IPS DF 6.9 (cell line): ENCODE measurements around the gene TST.

Experiments
- DNase-seq: peaks from one replicate; pipeline ENCODE4 v3.0.0-alpha.2; 2013; ENCODE audit warnings: low read depth, low spot score
- H3K27ac ChIP-seq: one replicate; pipeline ENCODE4 v1.5.1; 2013; ENCODE audit warnings: low read length, control low read depth
- H3K27me3 ChIP-seq: 2 replicates; pipeline ENCODE4 v1.6.1; 2013; ENCODE audit warnings: mild to moderate bottlenecking, low read length; ENCODE audit not compliant: control insufficient read depth, insufficient read depth
- H3K36me3 ChIP-seq: 2 replicates; pipeline ENCODE4 v1.6.1; 2013; ENCODE audit warnings: low read length; ENCODE audit not compliant: control insufficient read depth, insufficient read depth
- H3K4me1 ChIP-seq: 2 replicates; pipeline ENCODE4 v1.6.1; 2013; ENCODE audit warnings: low read length; ENCODE audit not compliant: control insufficient read depth, insufficient read depth
- H3K4me3 ChIP-seq: 2 replicates; pipeline ENCODE4 v1.5.1; 2013; ENCODE audit warnings: mild to moderate bottlenecking, low read length
- H3K9me3 ChIP-seq: 2 replicates; pipeline ENCODE4 v1.6.1; 2013; ENCODE audit warnings: low read length, inconsistent platforms; ENCODE audit not compliant: control insufficient read depth, insufficient read depth
- WGBS: extraction: QIAGEN DNeasy Blood & Tissue Kit; methylation state at CpG from one replicate; pipeline ENCODE4 v1.1.7; 2013; ENCODE audit warnings: mixed read lengths, missing lambda C conversion rate; ENCODE audit not compliant: insufficient read length, insufficient coverage; 5-methylcytosine and 5-hydroxymethylcytosine counted together

Gene TST

GRCh38 chr22:37053310-37054055 lies 34.2 kb upstream of the TST start:
- WGBS, result no CpG with 5 or more reads among the region's 16 CpGs
- Histone ChIP-seq H3K9me3 (no peaks in the 10 kb centered on the region), H3K27me3 (no peaks in the 10 kb centered on the region), H3K27ac (no peak overlapping the region), H3K36me3 (no peaks in the 10 kb centered on the region; the same call in 1 of the 2 replicates), H3K4me1 (0 out of 2 replicates have a peak, but pooled peaks cover 2% of the 10 kb centered on the region), H3K4me3 (no peak overlapping the region)
- DNase-seq, result no peak

DNA sequence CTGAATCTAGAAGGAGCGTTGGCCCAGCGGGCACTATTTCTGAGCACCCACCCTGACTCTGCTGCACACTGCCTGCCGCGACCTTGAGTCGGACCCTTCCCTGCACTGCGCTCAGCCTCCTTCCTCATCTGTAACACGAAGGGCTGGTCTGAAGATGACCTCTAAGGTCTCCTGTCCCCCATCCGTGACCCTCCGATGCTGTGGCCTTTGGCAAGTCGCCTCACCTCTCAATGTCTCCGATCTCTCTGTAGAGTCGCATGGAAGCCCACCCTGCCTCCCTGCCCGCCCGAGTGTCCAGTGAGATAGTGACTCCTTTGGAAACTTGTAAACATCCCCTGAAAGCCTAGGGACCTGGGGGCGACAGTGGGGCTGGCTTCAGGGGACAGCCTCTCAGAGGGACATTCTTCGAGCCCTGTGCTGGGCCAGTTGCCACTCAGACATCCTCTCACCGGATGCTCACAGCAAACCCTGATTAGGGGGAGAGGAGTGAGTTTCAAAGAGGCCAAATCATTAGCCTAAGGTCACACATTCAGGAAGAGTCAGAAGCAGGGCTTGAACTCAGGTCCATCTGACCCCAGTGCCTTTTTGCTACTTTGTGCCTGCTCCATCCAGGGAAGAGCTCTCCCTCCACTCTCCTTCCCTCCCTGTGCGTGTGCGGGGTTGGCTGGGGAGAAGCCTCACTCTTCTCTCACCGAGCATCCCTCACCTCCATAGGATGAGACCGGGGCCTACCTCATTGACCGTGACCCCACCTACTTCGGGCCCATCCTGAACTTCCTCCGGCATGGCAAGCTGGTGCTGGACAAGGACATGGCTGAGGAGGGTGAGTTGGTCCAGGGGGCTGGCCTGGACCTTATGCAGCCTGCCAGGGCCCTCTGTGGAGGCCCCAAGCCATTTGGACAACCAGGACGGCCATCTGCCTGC lies 33.4 kb upstream of the TST start:
- Histone ChIP-seq H3K4me3 (peak overlapping the region; percentile 82; the same call in 1 of the 2 replicates), H3K4me1 (0 out of 2 replicates have a peak, but pooled peaks cover 2% of the 10 kb centered on the region), H3K36me3 (no peaks in the 10 kb centered on the region; the same call in 1 of the 2 replicates), H3K27ac (no peak overlapping the region), H3K27me3 (no peaks in the 10 kb centered on the region), H3K9me3 (no peaks in the 10 kb centered on the region)
- WGBS, result no CpG with 5 or more reads among the region's 25 CpGs
- DNase-seq, result no peak

DNA sequence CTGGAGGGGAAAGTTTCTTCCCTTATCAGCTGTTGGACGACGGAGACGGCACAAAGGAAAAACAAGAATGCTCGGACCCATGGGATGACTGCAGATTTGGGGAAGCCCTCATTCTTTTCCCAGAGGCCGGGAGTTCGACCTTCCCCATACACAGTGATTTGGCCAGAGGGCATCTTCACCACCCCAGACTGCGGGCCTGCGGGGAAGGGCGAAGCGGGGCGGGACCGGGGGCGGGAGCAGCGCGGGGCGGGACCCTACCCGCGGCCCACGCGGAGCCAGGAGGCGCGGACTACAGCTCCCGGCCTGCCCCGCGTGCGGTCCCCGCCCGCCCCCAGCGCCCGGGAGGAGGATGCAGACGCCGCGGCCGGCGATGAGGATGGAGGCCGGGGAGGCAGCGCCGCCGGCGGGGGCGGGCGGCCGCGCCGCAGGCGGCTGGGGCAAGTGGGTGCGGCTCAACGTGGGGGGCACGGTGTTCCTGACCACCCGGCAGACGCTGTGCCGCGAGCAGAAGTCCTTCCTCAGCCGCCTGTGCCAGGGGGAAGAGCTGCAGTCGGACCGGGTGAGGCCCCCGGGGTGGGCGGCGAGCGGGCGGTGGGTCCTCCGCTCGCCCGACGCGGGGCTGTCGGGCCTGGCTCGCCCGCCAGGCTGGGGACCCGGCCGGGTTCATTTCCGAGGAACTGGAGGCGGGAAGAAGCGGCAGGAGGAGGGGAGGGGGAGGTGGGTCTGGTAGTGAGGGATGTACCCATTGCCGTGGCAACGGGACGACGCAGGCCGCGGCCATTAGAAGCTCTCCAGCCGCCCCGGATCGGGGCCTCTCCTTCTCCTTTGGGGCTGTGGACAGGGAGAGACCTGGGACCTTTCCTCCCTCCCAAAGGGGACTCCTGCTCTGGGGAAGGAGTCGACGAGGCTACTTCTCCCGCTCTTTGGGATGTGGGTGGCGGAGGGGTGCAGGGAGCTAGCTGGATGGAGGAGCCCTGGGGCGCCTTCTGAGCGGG lies 32.4 kb upstream of the TST start, which contains the start of gene KCTD17:
Gene KCTD17, plus strand, starts transcription at position 352 of the 995 bp plus-strand sequence. Its CDS starts 19 bp downstream, at position 371.
- no peak for DNase-seq
- Histone ChIP-seq H3K4me1 (0 out of 2 replicates have a peak, but pooled peaks cover 2% of the 10 kb centered on the region), H3K36me3 (no peaks in the 10 kb centered on the region), H3K27ac (no peak within 1 kb of the TSS), H3K4me3 (peak within 1 kb of the TSS; percentile 82), H3K27me3 (no peaks in the 10 kb centered on the region), H3K9me3 (no peaks in the 10 kb centered on the region)
- no CpG with 5 or more reads among the region's 89 CpGs for WGBS

DNA sequence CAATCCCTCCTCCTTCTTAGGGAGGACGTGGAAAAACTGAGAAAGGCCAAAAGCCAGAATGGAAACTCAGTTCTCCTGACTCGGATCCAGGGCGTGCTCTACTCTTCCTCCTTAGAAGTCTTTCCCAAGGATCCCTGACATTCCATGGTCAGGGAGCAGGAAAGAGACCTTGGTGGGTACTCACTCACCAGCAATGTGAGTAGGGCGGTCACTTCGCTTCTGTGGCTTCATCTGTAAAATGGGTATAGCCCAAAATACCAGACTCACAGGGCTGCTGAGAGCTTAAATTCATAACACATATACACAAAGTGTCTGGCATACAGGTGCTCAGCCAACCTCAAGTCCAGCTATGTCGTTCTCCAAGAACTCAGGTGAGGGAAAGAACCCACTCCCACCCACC lies 31.7 kb upstream of the TST start:
- Histone ChIP-seq H3K4me3 (no peak overlapping the region), H3K27ac (no peak overlapping the region), H3K36me3 (no peaks in the 10 kb centered on the region), H3K9me3 (no peaks in the 10 kb centered on the region), H3K4me1 (0 out of 2 replicates have a peak, but pooled peaks cover 3% of the 10 kb centered on the region), H3K27me3 (no peaks in the 10 kb centered on the region)
- no CpG with 5 or more reads among the region's 6 CpGs for WGBS
- no peak for DNase-seq

GRCh38 chr22:37049224-37049623 lies 30.0 kb upstream of the TST start:
- no peaks in the 10 kb centered on the region for H3K9me3 ChIP-seq
- no peaks in the 10 kb centered on the region for H3K27me3 ChIP-seq
- no peaks in the 10 kb centered on the region for H3K36me3 ChIP-seq
- no peak overlapping the region for H3K27ac ChIP-seq
- no CpG with 5 or more reads among the region's 2 CpGs for WGBS
- DNase-seq, result no peak
- no peak overlapping the region for H3K4me3 ChIP-seq
- peaks cover 3% of the 10 kb centered on the region; the same call in 1 of the 2 replicates for H3K4me1 ChIP-seq

- no CpG with 5 or more reads among the region's 6 CpGs for WGBS
- no peak overlapping the region for H3K4me3 ChIP-seq
- no peaks in the 10 kb centered on the region; the same call in 1 of the 2 replicates for H3K9me3 ChIP-seq
- H3K27me3 ChIP-seq, result no peaks in the 10 kb centered on the region
- no peaks in the 10 kb centered on the region for H3K36me3 ChIP-seq
- no peak for DNase-seq
- H3K27ac ChIP-seq, result no peak overlapping the region
- peaks cover 10% of the 10 kb centered on the region for H3K4me1 ChIP-seq
Observed at GRCh38 chr22:37048133-37048532, 28.9 kb upstream of the TST start.

DNA sequence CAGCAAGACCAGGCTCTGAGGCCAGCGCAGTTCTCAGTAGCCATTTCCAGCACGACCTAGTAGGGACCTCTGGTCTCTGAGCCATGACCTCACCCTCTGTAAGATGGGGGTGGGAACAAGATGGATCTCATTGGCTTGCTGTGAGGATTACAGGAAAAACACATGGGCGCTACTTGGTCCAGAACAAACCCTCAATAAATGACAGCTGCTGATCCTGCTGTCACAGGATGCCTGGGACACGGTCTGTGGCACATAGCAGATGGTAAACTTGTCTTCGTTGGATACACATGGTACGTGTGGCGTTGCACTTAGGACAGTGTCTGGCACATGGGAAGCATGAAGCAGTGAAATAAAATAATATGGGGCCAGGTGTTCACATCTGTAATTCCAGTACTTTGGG lies 27.8 kb upstream of the TST start:
- no peaks in the 10 kb centered on the region for H3K27me3 ChIP-seq
- DNase-seq, result no peak
- H3K36me3 ChIP-seq, result no peaks in the 10 kb centered on the region
- peaks cover 8% of the 10 kb centered on the region for H3K4me1 ChIP-seq
- no peaks in the 10 kb centered on the region; the same call in 1 of the 2 replicates for H3K9me3 ChIP-seq
- WGBS, result no CpG with 5 or more reads among the region's 7 CpGs
- H3K27ac ChIP-seq, result no peak overlapping the region
- H3K4me3 ChIP-seq, result no peak overlapping the region

DNA sequence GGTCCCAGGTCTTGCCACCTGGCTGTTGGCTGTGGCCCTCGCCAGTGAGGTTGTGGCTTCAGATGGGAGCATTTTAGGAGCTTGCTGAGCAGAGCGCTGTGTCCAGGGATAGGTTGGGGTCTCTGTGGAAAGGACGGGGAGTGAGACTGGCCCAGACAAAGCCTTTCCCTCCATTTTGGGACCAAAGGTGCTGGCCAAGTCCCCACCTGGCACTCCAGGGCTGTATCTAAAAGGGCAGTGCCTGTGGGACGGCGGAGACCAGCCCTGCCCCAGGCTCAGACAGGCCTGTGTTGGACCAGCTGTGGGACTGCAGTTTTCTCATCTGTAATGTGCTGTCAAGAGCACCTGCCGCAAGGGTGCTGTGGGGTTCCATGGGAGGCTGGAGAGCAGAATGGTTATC lies 27.3 kb upstream of the TST start:
- H3K27me3 ChIP-seq, result no peaks in the 10 kb centered on the region
- WGBS, result no CpG with 5 or more reads among the region's 6 CpGs
- peaks cover 8% of the 10 kb centered on the region for H3K4me1 ChIP-seq
- no peak overlapping the region for H3K4me3 ChIP-seq
- DNase-seq, result no peak
- no peaks in the 10 kb centered on the region for H3K36me3 ChIP-seq
- no peak overlapping the region for H3K27ac ChIP-seq
- H3K9me3 ChIP-seq, result no peaks in the 10 kb centered on the region; the same call in 1 of the 2 replicates

GRCh38 chr22:37045958-37046357 lies 26.7 kb upstream of the TST start:
- no peak for DNase-seq
- Histone ChIP-seq H3K4me3 (no peak overlapping the region), H3K36me3 (no peaks in the 10 kb centered on the region), H3K27me3 (no peaks in the 10 kb centered on the region), H3K9me3 (no peaks in the 10 kb centered on the region; the same call in 1 of the 2 replicates), H3K4me1 (peaks cover 8% of the 10 kb centered on the region), H3K27ac (no peak overlapping the region)
- no CpG with 5 or more reads among the region's 4 CpGs for WGBS
